Measurements from ENCODE around the gene SHISA7. TPM values are rescaled to one million over a fixed set of nuclear protein-coding genes. Genes with fewer than 3 reads are reported as not detected.

The SHISA7 gene
- total RNA-seq, 1 donor from 2014 or later, result not detected

GRCh38 chr19:55384131-55384919 lies 58.8 kb downstream of the SHISA7 start, which contains the start of gene TMEM238:
TSS of gene TMEM238 (minus strand) at chr19:55384292. CDS start at chr19:55384259, 33 bp downstream.
- peaks cover 28% of the 10 kb centered on the region for H3K36me3 ChIP-seq (ENCODE audit: control insufficient read depth, insufficient read depth, low read length)
- DNase-seq (ENCODE audit: low read depth), result no peak
- TF ChIP-seq CTCF (IDR thresholded peaks at IDR 0.05; ENCODE audit: insufficient read depth, low read length, severe bottlenecking), result no peak
- H3K27me3 ChIP-seq (ENCODE audit: control insufficient read depth, insufficient read depth, low read length), result no peaks in the 10 kb centered on the region
- peak within 1 kb of the TSS; percentile 77 for H3K4me3 ChIP-seq (ENCODE audit: low read depth, low read length)
- FAIRE-seq, result no peak

- peak; percentile 22 for TF ChIP-seq CTCF (IDR thresholded peaks at IDR 0.05; ENCODE audit: insufficient read depth, low read length, severe bottlenecking)
- H3K36me3 ChIP-seq (ENCODE audit: control insufficient read depth, insufficient read depth, low read length), result peaks cover 19% of the 10 kb centered on the region
- H3K4me3 ChIP-seq (ENCODE audit: low read depth, low read length), result peak overlapping the region; percentile 77
- DNase-seq (ENCODE audit: low read depth), result peak; percentile 47
- no peaks in the 10 kb centered on the region for H3K27me3 ChIP-seq (ENCODE audit: control insufficient read depth, insufficient read depth, low read length)
- FAIRE-seq, result no peak
Measured at GRCh38 chr19:55383279-55384130, 59.6 kb downstream of the SHISA7 start.

GRCh38 chr19:55382522-55383054 lies 60.5 kb downstream of the SHISA7 start:
- no peak for FAIRE-seq
- H3K36me3 ChIP-seq (ENCODE audit: control insufficient read depth, insufficient read depth, low read length), result peaks cover 12% of the 10 kb centered on the region
- TF ChIP-seq CTCF (IDR thresholded peaks at IDR 0.05; ENCODE audit: insufficient read depth, low read length, severe bottlenecking), result no peak
- DNase-seq (ENCODE audit: low read depth), result no peak
- no peak overlapping the region for H3K4me3 ChIP-seq (ENCODE audit: low read depth, low read length)
- no peaks in the 10 kb centered on the region for H3K27me3 ChIP-seq (ENCODE audit: control insufficient read depth, insufficient read depth, low read length)

- Histone ChIP-seq H3K4me3 (ENCODE audit: low read depth, low read length) (no peak overlapping the region), H3K27me3 (ENCODE audit: control insufficient read depth, insufficient read depth, low read length) (no peaks in the 10 kb centered on the region), H3K36me3 (ENCODE audit: control insufficient read depth, insufficient read depth, low read length) (peaks cover 6% of the 10 kb centered on the region)
- no peak for TF ChIP-seq CTCF (IDR thresholded peaks at IDR 0.05; ENCODE audit: insufficient read depth, low read length, severe bottlenecking)
- FAIRE-seq (no peak), DNase-seq (ENCODE audit: low read depth) (no peak)
Measured at GRCh38 chr19:55382013-55382412, 61.1 kb downstream of the SHISA7 start.

DNA sequence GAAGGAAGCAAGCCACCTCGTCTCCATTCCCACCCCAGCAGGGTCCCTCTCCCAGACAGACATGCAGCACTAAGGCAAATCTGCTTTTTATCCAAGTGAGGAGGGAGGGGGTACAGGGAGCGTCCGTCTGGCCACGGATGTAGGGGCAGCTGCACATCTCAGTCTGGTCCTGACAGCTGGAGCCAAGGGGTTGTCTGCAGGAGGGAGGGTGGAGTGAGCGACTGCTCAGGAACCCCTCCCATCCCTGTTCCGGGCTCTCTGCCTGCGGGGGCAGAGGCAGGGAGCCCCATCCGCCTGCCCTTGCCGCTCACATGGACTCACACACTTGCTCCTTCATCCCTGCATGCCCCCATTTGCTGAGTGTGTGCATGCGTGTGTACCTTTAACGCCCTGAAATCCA lies 63.9 kb downstream of the SHISA7 start:
- FAIRE-seq (no peak), DNase-seq (ENCODE audit: low read depth) (no peak)
- peaks cover 3% of the 10 kb centered on the region for H3K27me3 ChIP-seq (ENCODE audit: control insufficient read depth, insufficient read depth, low read length)
- no peak for TF ChIP-seq CTCF (IDR thresholded peaks at IDR 0.05; ENCODE audit: insufficient read depth, low read length, severe bottlenecking)
- no peaks in the 10 kb centered on the region for H3K36me3 ChIP-seq (ENCODE audit: control insufficient read depth, insufficient read depth, low read length)
- no peak overlapping the region for H3K4me3 ChIP-seq (ENCODE audit: low read depth, low read length)

Other genes with a start within 250 kb of the SHISA7 start
- gene PTPRH, start 233.8 kb downstream of the SHISA7 start, total RNA-seq, result 3.9 and 7.4 TPM in 2 replicates
- gene TMEM86B, start 214.5 kb downstream of the SHISA7 start, total RNA-seq, result 0.53 and 1.4 TPM in 2 replicates
- 15.5 and 27.1 TPM in 2 replicates for gene PPP6R1, start 184.3 kb downstream of the SHISA7 start, total RNA-seq
- gene HSPBP1, start 163.2 kb downstream of the SHISA7 start, total RNA-seq, result 37.1 and 41.6 TPM in 2 replicates
- gene BRSK1, start 159.3 kb downstream of the SHISA7 start, total RNA-seq, result 0.51 and 0.53 TPM in 2 replicates
- gene TMEM150B, start 118.0 kb downstream of the SHISA7 start, total RNA-seq, result not detected in 2 replicates
- 5.3 and 9.0 TPM in 2 replicates for gene KMT5C, start 103.4 kb downstream of the SHISA7 start, total RNA-seq
- gene COX6B2, start 88.6 kb downstream of the SHISA7 start, total RNA-seq, result 0.26 and 0.64 TPM in 2 replicates
- gene GARIN5B, start 80.0 kb downstream of the SHISA7 start, total RNA-seq, result not detected in 2 replicates
- 0.64 and 1.3 TPM in 2 replicates for gene IL11, start 72.8 kb downstream of the SHISA7 start, total RNA-seq
- not detected in 2 replicates for gene TMEM190, start 66.5 kb downstream of the SHISA7 start, total RNA-seq
- gene TMEM238, start 59.0 kb downstream of the SHISA7 start, total RNA-seq, result 3.1 and 10.0 TPM in 2 replicates
- gene RPL28, start 57.4 kb downstream of the SHISA7 start, total RNA-seq, result 348 and 603 TPM in 2 replicates
- gene UBE2S, start 35.5 kb downstream of the SHISA7 start, total RNA-seq, result 38.2 and 50.4 TPM in 2 replicates
- 33.2 and 33.3 TPM in 2 replicates for gene ISOC2, start 18.3 kb upstream of the SHISA7 start, total RNA-seq
- gene C19orf85, start 21.5 kb upstream of the SHISA7 start, total RNA-seq, result not detected in 2 replicates
- 0.79 and 1.0 TPM in 2 replicates for gene ZNF628, start 33.3 kb upstream of the SHISA7 start, total RNA-seq
- 2.4 and 3.5 TPM in 2 replicates for gene NAT14, start 41.9 kb upstream of the SHISA7 start, total RNA-seq
- under 0.01 and 0.26 TPM in 2 replicates for gene SSC5D, start 45.1 kb upstream of the SHISA7 start, total RNA-seq
- gene SBK2, start 93.8 kb upstream of the SHISA7 start, total RNA-seq, result not detected in 2 replicates
- not detected in 2 replicates for gene SBK3, start 102.2 kb upstream of the SHISA7 start, total RNA-seq
- 1.8 and 2.2 TPM in 2 replicates for gene ZNF579, start 137.5 kb upstream of the SHISA7 start, total RNA-seq
- 2.1 and 3.5 TPM in 2 replicates for gene FIZ1, start 156.2 kb upstream of the SHISA7 start, total RNA-seq
- 18.4 and 19.6 TPM in 2 replicates for gene ZNF524, start 157.0 kb upstream of the SHISA7 start, total RNA-seq
- gene ZNF865, start 162.3 kb upstream of the SHISA7 start, total RNA-seq, result 0.53 and 0.64 TPM in 2 replicates
- gene ZNF784, start 181.3 kb upstream of the SHISA7 start, total RNA-seq, result 5.0 and 5.1 TPM in 2 replicates
- gene ZNF580, start 197.7 kb upstream of the SHISA7 start, total RNA-seq, result 2.4 and 2.7 TPM in 2 replicates
- 9.6 and 19.2 TPM in 2 replicates for gene ZNF581, start 200.3 kb upstream of the SHISA7 start, total RNA-seq
- gene CCDC106, start 204.9 kb upstream of the SHISA7 start, total RNA-seq, result 2.6 and 2.9 TPM in 2 replicates
- gene U2AF2, start 211.7 kb upstream of the SHISA7 start, total RNA-seq, result 121 and 140 TPM in 2 replicates
- 28.2 and 80.5 TPM in 2 replicates for gene EPN1, start 231.9 kb upstream of the SHISA7 start, total RNA-seq